ENCODE data around the gene DENND1A. TPM values are rescaled to one million over a fixed set of nuclear protein-coding genes. Genes with fewer than 3 reads are reported as not detected.

The DENND1A gene
- total RNA-seq, 4 donors from 2014 or later: 17.6 to 33.8 (median 22.9) TPM

DNA sequence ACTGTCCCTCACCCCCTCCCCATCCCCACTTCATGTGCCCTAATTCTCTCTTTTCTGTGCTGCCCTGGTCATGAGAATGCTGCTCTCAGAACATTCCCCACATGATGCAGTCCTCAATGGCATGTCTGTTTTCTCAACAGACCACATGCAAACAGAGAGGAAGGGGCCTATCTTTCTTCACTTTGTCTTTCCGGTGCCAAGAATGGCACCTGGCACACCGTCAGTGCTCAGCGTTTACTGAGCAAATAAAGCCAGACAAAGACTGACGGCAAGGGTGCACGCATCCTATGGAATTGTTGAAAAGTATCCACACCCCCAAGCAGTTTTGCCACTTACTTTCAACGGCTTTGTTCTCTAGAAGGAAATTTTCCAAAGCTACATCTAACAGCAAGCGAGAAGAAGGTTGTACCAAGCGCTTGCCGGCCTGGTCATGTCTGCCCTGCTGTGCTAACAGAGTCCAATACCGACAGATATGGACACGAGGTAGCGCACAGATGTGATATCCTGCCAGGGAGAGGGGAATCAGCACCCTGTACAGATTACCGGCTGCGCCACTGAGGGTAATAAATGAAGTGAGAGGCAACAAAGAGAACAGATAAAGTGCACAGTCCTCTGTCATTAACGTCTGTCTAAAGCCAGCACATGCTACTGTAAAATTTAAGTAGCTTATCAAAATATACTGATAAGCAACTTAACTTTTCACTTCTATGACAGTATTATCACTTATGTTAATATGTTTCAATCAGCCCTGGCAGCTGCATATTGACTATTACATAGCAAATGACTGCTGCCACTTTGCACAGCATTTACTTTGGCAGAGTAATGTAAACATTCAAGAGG lies 251.7 kb downstream of the DENND1A start:
- TF ChIP-seq, protein P1, sequence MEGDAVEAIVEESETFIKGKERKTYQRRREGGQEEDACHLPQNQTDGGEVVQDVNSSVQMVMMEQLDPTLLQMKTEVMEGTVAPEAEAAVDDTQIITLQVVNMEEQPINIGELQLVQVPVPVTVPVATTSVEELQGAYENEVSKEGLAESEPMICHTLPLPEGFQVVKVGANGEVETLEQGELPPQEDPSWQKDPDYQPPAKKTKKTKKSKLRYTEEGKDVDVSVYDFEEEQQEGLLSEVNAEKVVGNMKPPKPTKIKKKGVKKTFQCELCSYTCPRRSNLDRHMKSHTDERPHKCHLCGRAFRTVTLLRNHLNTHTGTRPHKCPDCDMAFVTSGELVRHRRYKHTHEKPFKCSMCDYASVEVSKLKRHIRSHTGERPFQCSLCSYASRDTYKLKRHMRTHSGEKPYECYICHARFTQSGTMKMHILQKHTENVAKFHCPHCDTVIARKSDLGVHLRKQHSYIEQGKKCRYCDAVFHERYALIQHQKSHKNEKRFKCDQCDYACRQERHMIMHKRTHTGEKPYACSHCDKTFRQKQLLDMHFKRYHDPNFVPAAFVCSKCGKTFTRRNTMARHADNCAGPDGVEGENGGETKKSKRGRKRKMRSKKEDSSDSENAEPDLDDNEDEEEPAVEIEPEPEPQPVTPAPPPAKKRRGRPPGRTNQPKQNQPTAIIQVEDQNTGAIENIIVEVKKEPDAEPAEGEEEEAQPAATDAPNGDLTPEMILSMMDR (IDR thresholded peaks at IDR 0.05; ENCODE audit: low read depth): no peak

DNA sequence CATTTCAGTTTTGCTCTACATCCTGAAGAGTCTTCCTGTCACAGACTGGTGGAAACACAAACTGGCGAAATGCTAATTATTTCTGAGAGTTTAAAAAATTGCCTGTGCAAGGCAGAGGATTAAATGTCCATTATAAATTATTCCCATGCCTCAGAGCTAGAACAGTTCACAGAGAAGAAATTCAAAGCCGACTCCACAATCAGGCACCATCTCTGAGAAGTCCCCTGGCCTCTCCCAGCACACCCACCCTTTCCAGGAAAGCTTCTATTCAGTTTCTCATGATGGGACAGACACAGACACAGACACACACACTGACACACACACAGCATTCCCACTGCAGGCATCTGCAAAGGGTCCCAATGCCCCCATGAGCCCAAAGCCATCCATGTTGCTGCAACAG lies 253.1 kb downstream of the DENND1A start:
- TF ChIP-seq, protein P1 (IDR thresholded peaks at IDR 0.05; ENCODE audit: low read depth): no peak

DNA sequence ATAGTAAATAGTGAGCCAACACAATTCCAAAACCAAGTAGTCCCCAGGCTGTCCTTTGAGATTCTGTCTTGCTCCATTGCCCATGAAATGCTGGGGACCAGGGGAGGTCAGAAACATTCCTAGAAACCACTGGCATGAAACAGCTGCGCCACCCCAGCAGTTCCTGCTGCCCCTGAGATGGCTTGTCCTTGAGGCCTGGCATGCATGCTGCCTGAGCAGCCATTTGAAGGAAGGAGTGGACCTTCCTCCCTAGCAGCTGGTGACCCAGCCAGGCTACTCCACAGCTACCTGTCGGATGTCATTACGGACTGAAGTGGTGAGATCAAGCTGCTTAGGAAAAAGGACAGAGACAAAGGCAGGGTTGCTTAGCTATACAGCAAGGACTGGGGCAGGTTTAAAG lies 260.6 kb downstream of the DENND1A start:
- TF ChIP-seq, protein P1 (IDR thresholded peaks at IDR 0.05; ENCODE audit: low read depth): no peak

DNA sequence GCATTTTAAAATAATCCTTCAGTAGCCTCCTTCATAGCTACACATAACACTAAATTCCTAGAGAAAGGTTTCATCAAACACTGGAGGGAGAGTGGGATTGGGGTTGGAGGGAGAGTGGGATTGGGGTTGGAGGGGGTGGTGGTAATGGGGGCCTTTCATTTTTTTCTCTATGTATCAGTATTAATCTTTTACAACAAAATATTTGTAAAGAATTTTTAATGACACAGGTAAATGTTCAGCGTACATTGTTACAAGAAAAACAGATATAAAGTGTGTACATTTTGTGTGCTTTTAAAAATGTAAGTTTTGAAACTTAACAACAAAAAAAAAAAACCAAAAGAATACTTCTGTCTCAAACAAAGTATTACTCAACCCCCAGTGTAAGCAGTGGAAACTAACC lies 266.4 kb downstream of the DENND1A start:
- TF ChIP-seq, protein P1 (IDR thresholded peaks at IDR 0.05; ENCODE audit: low read depth): no peak

DNA sequence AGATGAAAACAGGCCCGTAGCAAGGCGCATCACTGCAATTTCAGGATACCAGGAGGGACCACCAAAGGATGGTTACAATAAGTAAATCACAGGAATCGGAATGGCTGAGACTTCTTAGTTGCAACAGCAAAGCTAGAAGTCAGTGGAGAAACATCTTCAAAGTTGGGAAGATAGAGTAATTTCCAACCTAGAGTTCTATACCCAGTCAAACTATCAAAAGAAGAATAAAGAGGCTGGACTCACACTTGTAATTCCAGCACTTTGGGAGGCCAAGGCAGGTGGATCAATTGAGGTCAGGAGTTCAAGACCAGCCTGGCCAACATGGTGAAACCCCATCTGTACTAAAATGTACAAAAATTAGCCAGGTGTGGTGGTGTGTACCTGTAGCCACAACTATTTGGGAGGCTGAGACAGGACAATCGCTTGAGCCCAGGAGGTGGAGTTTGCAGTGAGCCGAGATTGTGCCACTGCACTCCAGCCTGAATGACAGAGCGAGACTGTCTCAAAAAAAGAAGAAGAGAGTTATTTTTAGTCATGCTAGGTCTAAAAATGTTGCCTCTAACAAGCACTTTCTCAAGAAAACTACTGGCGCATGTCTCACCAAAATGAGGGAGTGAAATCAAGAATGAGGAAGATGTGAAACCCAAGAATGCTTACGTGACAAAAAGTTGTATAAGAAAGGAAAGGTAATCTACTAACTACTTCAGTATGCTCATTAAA lies 267.7 kb downstream of the DENND1A start:
- TF ChIP-seq, protein P1 (IDR thresholded peaks at IDR 0.05; ENCODE audit: low read depth): no peak

DNA sequence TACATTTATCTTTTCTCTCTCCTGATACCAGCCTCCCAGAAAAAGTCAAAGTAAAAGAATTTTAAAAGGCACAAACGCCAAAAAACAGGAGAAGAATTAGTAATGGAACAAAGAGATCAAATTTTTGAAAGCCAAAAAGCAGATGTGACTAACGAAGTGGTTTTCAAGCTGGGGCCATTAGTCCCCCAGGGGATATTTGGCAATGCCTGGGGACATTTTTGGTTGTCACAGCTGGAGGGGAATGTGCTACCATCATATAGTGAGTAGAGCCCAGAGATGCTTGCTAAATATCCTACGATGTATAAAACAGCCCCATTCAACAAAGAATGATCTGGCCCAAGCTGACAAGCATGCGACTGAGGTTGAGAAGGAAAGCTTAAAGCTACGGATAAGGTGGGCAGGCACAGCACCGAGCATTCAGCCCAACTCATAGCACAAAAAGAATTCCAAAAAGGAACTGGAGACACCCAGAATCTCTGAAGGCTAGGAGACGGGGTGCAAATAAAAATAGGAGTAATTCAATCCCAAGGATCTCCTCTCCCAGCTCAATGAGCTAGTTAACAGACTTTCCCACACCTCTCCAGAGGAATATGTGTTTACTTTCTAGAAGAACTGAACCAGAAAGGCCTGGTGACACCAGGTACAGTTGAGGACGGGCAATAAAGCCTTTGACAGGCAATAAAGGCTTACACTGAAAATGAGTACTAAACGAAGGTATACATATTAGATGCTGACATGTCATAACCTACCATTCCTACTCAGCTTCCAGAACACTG lies 269.0 kb downstream of the DENND1A start:
- TF ChIP-seq, protein P1 (IDR thresholded peaks at IDR 0.05; ENCODE audit: low read depth): no peak

DNA sequence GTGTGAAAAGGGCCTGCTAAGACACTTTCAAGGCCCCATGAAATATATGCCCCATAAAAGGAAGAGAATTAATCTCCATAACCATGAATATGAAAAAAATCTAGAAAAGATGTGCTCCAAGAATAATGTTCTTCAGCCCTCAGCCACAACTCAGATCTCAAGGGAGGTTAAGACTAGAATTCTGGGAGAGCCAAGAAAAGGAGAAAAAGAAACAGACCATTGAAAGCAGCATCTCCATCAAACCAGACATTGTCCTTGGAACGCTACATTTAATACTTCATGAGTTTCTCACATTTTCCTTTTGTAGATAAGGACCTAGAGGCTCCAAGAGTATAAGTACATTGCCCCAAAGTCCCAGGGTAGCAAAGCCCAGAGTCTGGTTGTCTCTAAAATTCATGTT lies 270.6 kb downstream of the DENND1A start:
- TF ChIP-seq, protein P1 (IDR thresholded peaks at IDR 0.05; ENCODE audit: low read depth): no peak

Measured in subcutaneous adipose tissue (tissue), 4 donors.